Activated naive CD8-positive, alpha-beta T cell (primary cell): Measurements from ENCODE around the gene LRRC4B.
"Not testable (repeated sequence)": the region's sequence is repeated elsewhere in the genome, so short reads cannot be mapped to it uniquely, and the experiment has no call there.

Experiments
- H3K27ac Mint-ChIP-seq: one replicate; pipeline ENCODE4 v1.8.0; 2021; ENCODE audit warnings: mixed read lengths
- H3K27me3 Mint-ChIP-seq: one replicate; pipeline ENCODE4 v1.8.0; 2021; ENCODE audit warnings: mixed read lengths
- H3K36me3 Mint-ChIP-seq: one replicate; pipeline ENCODE4 v1.8.0; 2021; ENCODE audit warnings: mixed read lengths
- H3K4me1 Mint-ChIP-seq: one replicate; pipeline ENCODE4 v1.8.0; 2021; ENCODE audit warnings: low read depth, mixed read lengths
- H3K4me3 Mint-ChIP-seq: one replicate; pipeline ENCODE4 v1.8.0; 2021; ENCODE audit warnings: mild to moderate bottlenecking, mixed read lengths
- H3K9me3 Mint-ChIP-seq: one replicate; pipeline ENCODE4 v1.8.0; 2021; ENCODE audit warnings: low read depth, mixed read lengths

LRRC4B gene

GRCh38 chr19:50531171-50531612, 37.0 kb downstream of the LRRC4B start:
- no peak overlapping the region for H3K4me3 Mint-ChIP-seq
- H3K4me1 Mint-ChIP-seq = no peaks in the 10 kb centered on the region
- H3K27me3 Mint-ChIP-seq = peaks cover 8% of the 10 kb centered on the region
- peaks cover 11% of the 10 kb centered on the region for H3K9me3 Mint-ChIP-seq
- H3K36me3 Mint-ChIP-seq = peaks cover 5% of the 10 kb centered on the region
- H3K27ac Mint-ChIP-seq = no peak overlapping the region

DNA sequence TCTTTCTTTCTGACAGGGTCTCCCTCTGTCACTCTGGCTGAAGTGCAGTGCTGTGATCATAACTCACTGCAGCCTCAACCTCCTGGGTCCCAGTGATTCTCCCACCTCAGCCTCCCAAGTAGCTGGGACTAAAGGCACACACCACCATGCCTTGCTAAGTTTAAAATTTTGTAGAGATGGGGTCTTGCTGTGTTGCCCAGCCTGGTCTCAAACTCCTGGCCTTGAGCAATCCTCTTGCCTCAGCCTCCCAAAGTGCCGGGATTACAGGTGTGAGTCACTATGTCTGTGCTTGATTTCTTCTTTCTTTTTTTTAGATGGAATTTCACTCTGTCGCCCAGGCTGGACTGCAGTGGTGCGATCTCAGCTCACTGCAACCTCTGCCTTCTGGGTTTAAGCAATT, 40.2 kb downstream of the LRRC4B start:
- not testable (repeated sequence) for H3K9me3 Mint-ChIP-seq, H3K36me3 Mint-ChIP-seq, H3K4me1 Mint-ChIP-seq, H3K27ac Mint-ChIP-seq, H3K4me3 Mint-ChIP-seq, H3K27me3 Mint-ChIP-seq

GRCh38 chr19:50522881-50523280, 45.4 kb downstream of the LRRC4B start:
- peaks cover 1% of the 10 kb centered on the region for H3K27me3 Mint-ChIP-seq
- no peak overlapping the region for H3K27ac Mint-ChIP-seq
- no peaks in the 10 kb centered on the region for H3K9me3 Mint-ChIP-seq
- H3K4me3 Mint-ChIP-seq = no peak overlapping the region
- no peaks in the 10 kb centered on the region for H3K36me3 Mint-ChIP-seq
- H3K4me1 Mint-ChIP-seq = no peaks in the 10 kb centered on the region

DNA sequence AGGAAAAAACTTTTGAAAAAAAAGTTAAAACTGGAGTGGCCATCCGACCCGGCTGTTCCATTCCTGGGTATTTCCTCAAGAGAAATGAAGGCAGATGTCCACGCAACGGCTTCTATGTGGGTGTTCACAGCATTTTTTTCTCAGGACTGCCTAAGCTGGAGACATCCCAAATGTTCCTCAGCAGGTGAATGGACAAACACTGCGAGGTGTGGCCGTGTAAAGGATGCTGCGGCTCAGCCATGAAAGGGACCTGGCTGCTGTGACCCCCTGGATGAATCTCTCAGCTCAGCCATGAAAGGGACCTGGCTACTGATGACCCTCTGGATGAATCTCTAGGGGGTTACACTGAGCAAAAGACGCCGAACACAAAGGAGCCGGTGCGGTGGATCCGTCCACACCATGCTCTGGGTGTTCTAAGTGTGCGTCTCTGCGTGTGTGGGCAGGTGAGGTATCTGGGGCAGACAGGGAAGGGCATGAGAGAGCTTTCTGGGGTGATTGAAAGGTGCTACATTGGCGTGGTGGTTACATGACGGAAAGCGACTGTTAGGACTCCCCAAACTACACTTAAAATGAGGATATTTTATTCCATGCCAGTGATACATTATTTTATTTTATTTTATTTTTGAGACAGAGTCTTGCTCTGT, 47.3 kb downstream of the LRRC4B start:
- H3K9me3 Mint-ChIP-seq = no peaks in the 10 kb centered on the region
- H3K36me3 Mint-ChIP-seq = no peaks in the 10 kb centered on the region
- H3K27me3 Mint-ChIP-seq = no peaks in the 10 kb centered on the region
- H3K4me3 Mint-ChIP-seq = no peak overlapping the region
- H3K27ac Mint-ChIP-seq = no peak overlapping the region
- no peaks in the 10 kb centered on the region for H3K4me1 Mint-ChIP-seq

GRCh38 chr19:50519006-50519575, 49.1 kb downstream of the LRRC4B start:
- Mint-ChIP-seq H3K27ac (no peak overlapping the region), H3K4me1 (no peaks in the 10 kb centered on the region), H3K27me3 (peaks cover 3% of the 10 kb centered on the region), H3K9me3 (no peaks in the 10 kb centered on the region), H3K4me3 (no peak overlapping the region), H3K36me3 (no peaks in the 10 kb centered on the region)

GRCh38 chr19:50518091-50519005, 49.9 kb downstream of the LRRC4B start:
- Mint-ChIP-seq H3K4me3 (no peak overlapping the region), H3K36me3 (no peaks in the 10 kb centered on the region), H3K27me3 (peaks cover 3% of the 10 kb centered on the region), H3K27ac (no peak overlapping the region), H3K9me3 (no peaks in the 10 kb centered on the region), H3K4me1 (no peaks in the 10 kb centered on the region)

GRCh38 chr19:50517704-50518075, 50.5 kb downstream of the LRRC4B start:
- Mint-ChIP-seq H3K4me3 (no peak overlapping the region), H3K9me3 (no peaks in the 10 kb centered on the region), H3K36me3 (no peaks in the 10 kb centered on the region), H3K27ac (no peak overlapping the region), H3K27me3 (peaks cover 3% of the 10 kb centered on the region), H3K4me1 (no peaks in the 10 kb centered on the region)

DNA sequence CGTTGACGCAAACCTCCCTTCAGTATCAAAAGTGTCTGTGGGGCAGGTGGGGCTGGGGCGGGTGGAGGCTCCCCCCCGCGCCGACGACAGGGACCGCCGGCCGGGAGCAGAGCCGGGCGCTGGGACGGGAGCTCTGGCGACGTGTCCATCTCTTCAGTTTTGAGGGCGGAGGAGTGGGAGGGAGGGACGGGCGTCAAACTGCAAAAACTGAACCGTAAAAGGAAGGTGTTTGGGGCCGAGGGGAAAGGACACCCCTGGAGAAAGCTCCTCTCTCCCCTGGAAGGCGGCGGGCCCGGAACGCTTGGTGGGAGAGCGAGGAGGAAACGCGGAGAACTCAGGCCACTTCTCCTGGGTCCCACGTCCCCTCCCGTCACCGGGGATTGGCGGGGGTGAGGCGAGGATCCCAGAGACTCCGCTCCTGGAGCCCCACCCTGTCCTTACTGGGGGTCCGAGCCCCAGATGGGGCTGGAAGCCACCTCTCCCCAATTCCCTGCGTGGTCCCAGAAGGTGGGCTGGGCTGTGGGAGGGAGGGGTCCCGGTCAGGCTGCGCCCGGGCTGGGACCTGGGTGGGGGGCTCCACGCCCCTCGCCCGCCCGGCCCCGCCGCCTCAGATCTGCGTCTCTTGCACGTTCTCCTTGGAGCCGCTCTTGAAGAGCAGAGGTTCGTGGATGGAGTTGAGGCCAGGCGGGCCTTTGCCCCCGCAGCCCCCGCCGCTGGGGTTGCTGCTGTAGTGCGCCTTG, 51.1 kb downstream of the LRRC4B start:
- H3K9me3 Mint-ChIP-seq = no peaks in the 10 kb centered on the region
- no peaks in the 10 kb centered on the region for H3K36me3 Mint-ChIP-seq
- H3K27me3 Mint-ChIP-seq = peaks cover 3% of the 10 kb centered on the region
- no peaks in the 10 kb centered on the region for H3K4me1 Mint-ChIP-seq
- H3K27ac Mint-ChIP-seq = no peak overlapping the region
- no peak overlapping the region for H3K4me3 Mint-ChIP-seq

- H3K36me3 Mint-ChIP-seq = no peaks in the 10 kb centered on the region
- H3K4me3 Mint-ChIP-seq = no peak overlapping the region
- no peaks in the 10 kb centered on the region for H3K9me3 Mint-ChIP-seq
- H3K4me1 Mint-ChIP-seq = peaks cover 3% of the 10 kb centered on the region
- H3K27me3 Mint-ChIP-seq = peaks cover 3% of the 10 kb centered on the region
- H3K27ac Mint-ChIP-seq = no peak overlapping the region
These were observed 51.8 kb downstream of the LRRC4B start for GRCh38 chr19:50516456-50516855.

GRCh38 chr19:50515168-50515561, 53.1 kb downstream of the LRRC4B start:
- peaks cover 10% of the 10 kb centered on the region for H3K4me1 Mint-ChIP-seq
- no peak overlapping the region for H3K27ac Mint-ChIP-seq
- no peaks in the 10 kb centered on the region for H3K36me3 Mint-ChIP-seq
- no peak overlapping the region for H3K4me3 Mint-ChIP-seq
- no peaks in the 10 kb centered on the region for H3K9me3 Mint-ChIP-seq
- H3K27me3 Mint-ChIP-seq = peaks cover 3% of the 10 kb centered on the region

DNA sequence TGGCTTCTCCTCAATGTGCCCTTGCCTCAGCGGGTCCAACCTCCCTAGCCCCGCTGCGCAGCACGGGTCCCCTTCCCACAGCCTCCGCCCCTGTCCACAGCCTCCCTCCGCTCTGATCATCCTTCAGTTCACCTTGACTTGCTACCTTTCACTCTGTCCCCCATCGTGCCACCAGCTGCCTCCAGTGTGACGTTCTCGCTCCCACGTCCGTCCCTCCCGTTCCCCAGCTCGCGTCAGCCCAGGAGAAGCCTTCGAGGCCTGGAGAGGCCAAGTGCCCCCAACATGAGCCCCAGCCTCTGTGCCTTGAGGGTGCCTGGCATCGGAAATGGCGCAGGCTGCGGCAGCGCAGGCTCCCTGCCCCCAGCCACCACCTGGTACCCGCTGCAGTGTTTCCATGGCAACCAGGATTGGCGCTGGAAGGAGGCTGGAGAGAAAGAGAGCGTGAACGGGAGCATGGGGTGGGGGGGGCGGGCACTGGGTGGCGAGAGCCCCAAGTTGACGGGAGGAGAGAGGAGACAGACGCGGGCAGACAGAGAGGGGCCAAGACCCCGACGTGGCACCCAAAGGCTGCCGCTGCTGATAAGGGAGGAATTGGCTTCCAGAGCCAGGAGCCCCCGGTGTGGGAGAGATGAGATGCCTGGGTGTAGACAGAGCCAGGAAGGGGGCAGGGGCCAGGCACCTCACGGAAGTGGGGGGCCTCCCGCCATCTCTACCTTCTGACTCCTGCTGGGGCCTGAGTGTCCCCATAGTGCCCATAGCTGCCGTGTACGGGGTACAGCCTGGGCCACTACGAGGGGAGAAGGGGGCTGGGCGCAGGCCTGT, 53.7 kb downstream of the LRRC4B start:
- H3K27ac Mint-ChIP-seq = no peak overlapping the region
- H3K4me1 Mint-ChIP-seq = peaks cover 10% of the 10 kb centered on the region
- H3K4me3 Mint-ChIP-seq = no peak overlapping the region
- H3K27me3 Mint-ChIP-seq = peaks cover 3% of the 10 kb centered on the region
- H3K36me3 Mint-ChIP-seq = no peaks in the 10 kb centered on the region
- H3K9me3 Mint-ChIP-seq = no peaks in the 10 kb centered on the region

GRCh38 chr19:50513746-50514345, 54.4 kb downstream of the LRRC4B start, which contains the start of gene ASPDH:
Gene ASPDH (minus strand): TSS chr19:50513913. CDS start chr19:50513823, 90 bp downstream.
- peaks cover 10% of the 10 kb centered on the region for H3K4me1 Mint-ChIP-seq
- H3K27ac Mint-ChIP-seq = no peak within 1 kb of the TSS

DNA sequence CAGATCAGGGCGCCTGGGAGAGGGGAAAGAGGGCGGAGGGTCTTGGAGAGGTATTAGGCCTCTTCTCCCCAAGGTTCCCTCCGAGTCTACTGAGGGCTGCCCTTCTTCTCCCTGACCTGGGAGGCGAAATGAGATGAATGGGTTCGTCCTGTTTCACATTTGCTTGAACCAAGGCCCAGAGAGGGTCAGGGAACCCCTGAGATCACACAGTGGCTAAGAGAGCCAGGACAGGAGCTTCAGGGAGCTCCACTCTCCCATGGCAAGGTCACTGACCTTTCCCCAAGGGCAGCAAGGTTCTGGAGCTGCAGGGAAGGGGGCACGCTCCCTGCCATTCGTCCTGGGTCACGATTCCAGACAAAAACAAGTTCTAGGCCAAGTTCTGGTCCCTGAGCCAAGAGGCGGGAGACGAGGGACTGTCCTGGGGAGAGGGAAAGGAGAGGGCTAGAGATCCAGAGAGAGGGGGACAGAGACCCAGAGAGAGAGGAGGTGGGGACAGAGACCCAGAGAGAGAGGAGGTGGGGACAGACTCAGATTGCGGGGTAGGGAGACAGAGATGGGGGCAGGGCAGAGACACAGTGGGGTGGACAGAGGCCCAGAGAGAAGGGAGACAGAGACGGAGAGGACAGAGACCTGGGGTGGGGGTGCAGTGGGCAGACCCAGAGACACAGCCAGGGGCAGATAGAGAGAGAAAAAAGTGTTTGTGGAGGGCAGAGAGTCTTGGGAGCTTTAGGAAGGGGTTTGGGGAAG, 55.1 kb downstream of the LRRC4B start:
- no peak overlapping the region for H3K4me3 Mint-ChIP-seq
- H3K27me3 Mint-ChIP-seq = peaks cover 3% of the 10 kb centered on the region
- H3K36me3 Mint-ChIP-seq = no peaks in the 10 kb centered on the region
- no peaks in the 10 kb centered on the region for H3K9me3 Mint-ChIP-seq
- H3K27ac Mint-ChIP-seq = no peak overlapping the region
- peaks cover 13% of the 10 kb centered on the region for H3K4me1 Mint-ChIP-seq

More at GRCh38 chr19:50513746-50514345, 54.4 kb downstream of the LRRC4B start, which contains the start of gene ASPDH:
- H3K9me3 Mint-ChIP-seq = no peaks in the 10 kb centered on the region
- no peaks in the 10 kb centered on the region for H3K36me3 Mint-ChIP-seq
- peaks cover 3% of the 10 kb centered on the region for H3K27me3 Mint-ChIP-seq
- no peak within 1 kb of the TSS for H3K4me3 Mint-ChIP-seq
